Neural cell (in vitro differentiated cells): ENCODE results near the gene DUT.

Experiments
- MXI1 ChIP-seq: fragments of 450-650 bp; conservative IDR thresholded peaks from 2 replicates; pipeline ENCODE4 v1.6.1; 2014; ENCODE audit warnings: antibody characterized with exemption, mild to moderate bottlenecking; ENCODE audit not compliant: poor library complexity, severe bottlenecking
- TF ChIP-seq, protein P1 (sequence below): fragments of 450-650 bp; IDR thresholded peaks from 2 replicates; pipeline ENCODE4 v1.5.1; 2014; ENCODE audit warnings: antibody characterized with exemption, mild to moderate bottlenecking, moderate library complexity; ENCODE audit not compliant: poor library complexity, severe bottlenecking

DNA sequence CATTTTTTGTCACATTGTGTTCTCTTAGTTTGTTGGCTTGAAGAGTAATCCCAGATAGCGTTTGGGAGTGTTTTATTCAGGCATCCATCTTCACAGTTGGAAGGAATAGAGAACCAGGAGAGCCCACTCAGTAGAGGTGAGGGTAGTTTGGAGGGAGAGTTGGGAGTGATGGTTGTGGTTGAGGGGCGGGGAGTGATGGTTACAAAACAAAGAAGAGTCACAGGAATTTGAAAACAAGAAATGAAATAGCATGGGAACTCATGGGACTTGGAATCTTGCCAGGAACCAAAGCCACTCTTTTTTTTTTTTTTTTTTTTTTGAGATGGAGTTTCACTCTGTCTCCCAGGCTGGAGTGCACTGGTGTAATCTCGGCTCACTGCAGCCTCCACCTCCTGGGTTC lies 36.3 kb downstream of the DUT start:
- TF ChIP-seq, protein P1, sequence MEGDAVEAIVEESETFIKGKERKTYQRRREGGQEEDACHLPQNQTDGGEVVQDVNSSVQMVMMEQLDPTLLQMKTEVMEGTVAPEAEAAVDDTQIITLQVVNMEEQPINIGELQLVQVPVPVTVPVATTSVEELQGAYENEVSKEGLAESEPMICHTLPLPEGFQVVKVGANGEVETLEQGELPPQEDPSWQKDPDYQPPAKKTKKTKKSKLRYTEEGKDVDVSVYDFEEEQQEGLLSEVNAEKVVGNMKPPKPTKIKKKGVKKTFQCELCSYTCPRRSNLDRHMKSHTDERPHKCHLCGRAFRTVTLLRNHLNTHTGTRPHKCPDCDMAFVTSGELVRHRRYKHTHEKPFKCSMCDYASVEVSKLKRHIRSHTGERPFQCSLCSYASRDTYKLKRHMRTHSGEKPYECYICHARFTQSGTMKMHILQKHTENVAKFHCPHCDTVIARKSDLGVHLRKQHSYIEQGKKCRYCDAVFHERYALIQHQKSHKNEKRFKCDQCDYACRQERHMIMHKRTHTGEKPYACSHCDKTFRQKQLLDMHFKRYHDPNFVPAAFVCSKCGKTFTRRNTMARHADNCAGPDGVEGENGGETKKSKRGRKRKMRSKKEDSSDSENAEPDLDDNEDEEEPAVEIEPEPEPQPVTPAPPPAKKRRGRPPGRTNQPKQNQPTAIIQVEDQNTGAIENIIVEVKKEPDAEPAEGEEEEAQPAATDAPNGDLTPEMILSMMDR = no peak
- no peak for TF ChIP-seq MXI1
